Daoy (cell line): ENCODE data around the gene ZNF646. TPM values are rescaled to one million over a fixed set of nuclear protein-coding genes. Genes with fewer than 3 reads are reported as not detected.
"Not testable (repeated sequence)": the region's sequence is repeated elsewhere in the genome, so short reads cannot be mapped to it uniquely, and the experiment has no call there.

ENCODE experiments used
- DNase-seq: peaks from one replicate; pipeline ENCODE4 v3.0.0-alpha.2; 2015; ENCODE audit warnings: low read depth
- total RNA-seq: library from RNA; depleted of rRNA; stranded (reverse); fragments of >200 nt; shearing (Covaris generic); gene quantifications from 2 replicates; pipeline ENCODE4 v1.2.3, GENCODE V29; 2014

The ZNF646 gene
- total RNA-seq, 1 experiment from 2014 or later, result 6.3 TPM

DNA sequence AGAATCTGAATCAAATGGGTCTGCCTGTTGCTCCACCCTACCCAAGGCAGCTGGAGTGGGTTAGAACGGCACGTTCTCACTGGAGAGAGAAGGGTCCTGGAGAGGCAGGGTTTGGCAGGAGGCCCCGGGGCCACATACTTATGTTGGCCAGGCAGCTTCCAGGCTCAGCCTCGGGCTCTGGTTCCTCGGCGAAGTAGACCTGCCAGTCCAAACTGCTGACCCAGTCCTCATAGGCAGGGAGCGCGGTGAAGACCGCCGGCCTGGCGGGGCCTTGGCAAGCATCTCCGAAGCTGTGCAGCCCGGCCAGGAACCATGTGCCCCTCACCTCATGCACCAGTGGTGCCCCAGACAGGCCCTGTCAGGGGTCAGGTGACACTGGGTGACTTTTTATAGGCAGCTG lies 9.8 kb downstream of the ZNF646 start:
- DNase-seq, result no peak

GRCh38 chr16:31084584-31085302 lies 10.5 kb downstream of the ZNF646 start:
- DNase-seq, result no peak

- DNase-seq, result no peak
Observed at GRCh38 chr16:31085411-31085810, 11.2 kb downstream of the ZNF646 start.

GRCh38 chr16:31085873-31086628 lies 11.8 kb downstream of the ZNF646 start:
- no peak for DNase-seq

GRCh38 chr16:31086629-31086906 lies 12.3 kb downstream of the ZNF646 start:
- DNase-seq, result no peak

DNA sequence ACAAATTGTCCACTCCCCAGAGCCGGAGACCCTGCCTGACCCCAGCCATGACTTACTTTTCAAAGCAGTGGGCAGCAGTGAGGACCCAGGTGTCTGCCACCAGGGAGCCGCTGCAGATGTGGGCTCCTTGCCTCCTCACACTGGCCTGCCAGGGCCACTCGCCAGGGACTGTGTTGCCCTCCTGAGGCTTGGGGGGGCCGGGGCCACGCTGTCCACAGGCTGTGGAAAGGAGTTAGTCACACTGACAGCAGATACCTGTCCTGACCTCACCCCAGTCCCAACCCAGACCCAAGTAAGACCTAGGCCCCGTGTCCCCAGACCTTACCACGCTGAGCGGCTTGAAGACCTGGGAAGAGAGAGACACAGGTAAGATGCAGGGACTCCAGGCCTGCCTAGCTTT lies 13.3 kb downstream of the ZNF646 start:
- DNase-seq, result no peak

GRCh38 chr16:31087971-31088370 lies 13.7 kb downstream of the ZNF646 start:
- DNase-seq, result no peak

GRCh38 chr16:31088459-31089183 lies 14.4 kb downstream of the ZNF646 start, which contains the start of gene PRSS53:
PRSS53 (minus strand) TSS chr16:31088943; CDS start chr16:31088809, 134 bp downstream.
- DNase-seq, result no peak

- DNase-seq, result no peak
Observed at GRCh38 chr16:31089199-31089598, 15.0 kb downstream of the ZNF646 start.

GRCh38 chr16:31090540-31090939 lies 16.3 kb downstream of the ZNF646 start:
- peak; percentile 67 for DNase-seq

DNA sequence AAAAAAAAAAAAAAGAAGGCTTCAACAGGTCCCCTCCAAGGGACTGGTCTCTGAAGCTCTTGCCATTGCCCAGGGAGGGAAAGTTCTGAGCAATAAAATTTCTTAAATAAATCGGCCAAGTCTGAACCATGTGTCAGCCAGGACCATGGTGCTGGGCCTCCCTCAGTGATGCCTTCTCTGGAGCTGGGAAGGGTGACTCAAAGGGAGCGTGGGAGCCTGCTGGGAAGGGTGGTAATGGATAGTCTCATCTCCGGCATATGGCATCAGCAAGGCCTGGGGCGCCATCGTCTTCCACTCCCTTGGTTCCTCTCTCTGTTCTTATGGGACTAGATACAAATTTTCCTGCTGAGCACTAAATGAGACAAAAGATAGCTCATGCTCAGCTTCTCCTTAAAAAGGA lies 18.1 kb downstream of the ZNF646 start:
- DNase-seq, result peak; percentile 59

- peak; percentile 57 for DNase-seq
Observed at GRCh38 chr16:31093132-31093703, 19.0 kb downstream of the ZNF646 start.

DNA sequence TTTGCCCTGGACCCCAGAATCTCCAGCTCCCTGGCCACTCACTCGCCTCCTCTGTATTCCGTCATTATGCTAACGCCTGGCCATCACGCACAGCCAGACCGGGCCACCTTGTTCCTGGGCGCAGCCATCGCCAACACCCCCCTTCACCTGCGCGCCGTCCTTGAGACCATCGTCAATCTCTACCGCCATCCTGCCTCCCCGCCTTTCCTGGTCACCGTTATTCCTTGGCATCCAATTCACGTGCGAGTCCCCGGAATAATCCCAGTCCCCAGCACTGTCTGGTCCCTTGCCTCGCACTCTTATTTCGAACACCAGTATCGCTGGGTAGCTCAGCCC lies 19.8 kb downstream of the ZNF646 start:
- peak; percentile 24 for DNase-seq

DNA sequence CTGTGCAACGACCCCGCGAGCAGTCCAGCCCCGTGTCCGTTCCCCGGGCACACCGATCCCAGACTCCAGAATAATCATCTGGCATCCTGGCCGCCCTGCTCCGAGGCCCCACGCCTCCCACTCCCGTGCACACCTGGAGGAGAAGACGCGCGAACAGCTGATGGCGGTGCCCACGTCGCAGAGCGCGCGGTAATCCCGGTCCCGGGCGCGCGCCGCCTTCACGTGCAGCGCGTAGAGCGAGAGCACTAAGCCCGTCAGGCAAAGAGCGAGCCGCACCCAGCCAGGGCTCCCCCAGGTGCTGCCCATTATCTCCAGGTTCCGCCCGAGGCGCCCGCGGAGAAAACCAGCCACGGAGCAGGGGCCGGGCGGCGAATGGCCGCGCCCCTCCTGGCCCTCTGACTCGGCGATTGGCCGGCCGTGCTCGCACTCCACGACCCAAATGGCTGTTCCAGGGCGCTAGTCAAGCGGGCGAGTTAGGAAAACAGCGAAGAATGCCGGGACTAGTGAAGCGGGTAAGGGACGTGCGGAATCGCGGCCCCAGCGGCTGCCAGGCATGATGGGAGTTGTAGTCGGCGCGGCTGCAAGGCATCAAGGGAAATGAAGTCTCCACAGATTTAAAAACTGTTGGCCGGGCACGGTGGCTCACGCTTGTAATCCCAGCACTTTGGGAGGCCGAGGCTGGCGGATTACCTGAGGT lies 20.4 kb downstream of the ZNF646 start, which contains the start of gene VKORC1:
TSS of gene VKORC1 (minus strand) at position 374 of the 697 bp plus-strand sequence. CDS start at position 306, 68 bp downstream.
- DNase-seq, result peak; percentile 98

DNA sequence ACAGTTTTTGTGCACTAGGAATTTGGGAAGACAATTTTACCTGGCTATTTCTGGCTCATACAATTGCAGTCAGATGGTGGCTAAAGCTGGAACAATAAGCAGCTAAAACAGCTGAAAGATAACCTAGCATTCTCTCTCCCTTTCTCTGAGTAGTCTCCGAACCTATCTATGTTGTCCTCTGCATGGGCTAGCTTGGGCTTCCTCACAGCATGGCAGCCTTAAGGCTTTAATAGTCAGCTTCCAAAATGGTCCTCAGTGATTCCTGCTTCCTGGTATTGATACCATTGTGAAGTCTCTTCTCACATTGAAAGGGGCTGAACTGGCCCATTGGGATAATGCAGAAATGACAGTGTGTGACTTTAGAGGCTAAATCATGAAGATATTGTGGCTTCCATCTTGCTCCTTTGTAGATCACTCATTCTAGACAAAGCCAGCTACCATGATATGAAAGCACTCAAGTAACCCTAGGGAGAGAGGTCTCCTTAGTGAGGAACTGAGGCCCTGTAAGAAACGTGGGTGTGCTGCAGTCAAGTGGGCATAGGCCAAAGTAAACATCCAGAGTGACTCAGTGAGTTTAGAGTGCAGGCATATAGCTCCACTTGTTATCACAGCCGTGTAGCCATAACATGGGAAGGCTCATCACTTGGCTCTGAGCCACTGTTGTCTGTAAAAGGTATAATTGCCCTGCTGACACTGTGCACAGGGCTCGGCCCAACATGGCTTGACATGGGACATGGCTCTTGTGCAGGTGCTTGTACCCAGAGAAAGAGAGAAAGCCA lies 25.8 kb downstream of the ZNF646 start:
- peak; percentile 60 for DNase-seq

GRCh38 chr16:31100876-31101641 lies 26.8 kb downstream of the ZNF646 start:
- DNase-seq, result not testable (repeated sequence)

DNA sequence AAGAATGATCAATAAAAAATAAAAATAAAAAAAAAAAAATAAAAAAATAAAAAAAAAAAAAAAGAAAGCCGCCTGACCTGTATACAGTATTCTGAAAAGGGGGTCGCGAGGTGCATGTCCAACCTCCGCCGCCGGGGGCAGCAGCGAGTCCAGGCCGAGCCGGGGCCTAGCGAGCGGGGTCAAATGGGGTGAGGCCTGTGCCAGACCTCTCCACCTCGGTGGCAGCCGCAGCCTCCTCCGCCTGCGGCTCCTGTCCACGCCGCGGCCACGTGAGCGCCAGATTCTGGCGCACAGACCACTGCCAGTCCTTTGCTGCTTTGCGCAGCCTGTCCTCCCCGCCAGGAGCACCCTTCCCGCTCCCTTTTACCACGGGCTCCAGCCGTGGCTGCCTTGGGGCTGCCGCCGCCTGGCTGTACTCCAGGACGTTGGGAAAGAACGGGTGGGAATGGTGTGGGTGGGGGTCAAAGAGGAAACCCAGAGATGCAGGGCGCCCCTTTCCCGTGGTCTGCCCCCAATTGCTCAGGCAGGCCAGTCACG lies 31.5 kb downstream of the ZNF646 start:
- DNase-seq, result peak; percentile 64

DNA sequence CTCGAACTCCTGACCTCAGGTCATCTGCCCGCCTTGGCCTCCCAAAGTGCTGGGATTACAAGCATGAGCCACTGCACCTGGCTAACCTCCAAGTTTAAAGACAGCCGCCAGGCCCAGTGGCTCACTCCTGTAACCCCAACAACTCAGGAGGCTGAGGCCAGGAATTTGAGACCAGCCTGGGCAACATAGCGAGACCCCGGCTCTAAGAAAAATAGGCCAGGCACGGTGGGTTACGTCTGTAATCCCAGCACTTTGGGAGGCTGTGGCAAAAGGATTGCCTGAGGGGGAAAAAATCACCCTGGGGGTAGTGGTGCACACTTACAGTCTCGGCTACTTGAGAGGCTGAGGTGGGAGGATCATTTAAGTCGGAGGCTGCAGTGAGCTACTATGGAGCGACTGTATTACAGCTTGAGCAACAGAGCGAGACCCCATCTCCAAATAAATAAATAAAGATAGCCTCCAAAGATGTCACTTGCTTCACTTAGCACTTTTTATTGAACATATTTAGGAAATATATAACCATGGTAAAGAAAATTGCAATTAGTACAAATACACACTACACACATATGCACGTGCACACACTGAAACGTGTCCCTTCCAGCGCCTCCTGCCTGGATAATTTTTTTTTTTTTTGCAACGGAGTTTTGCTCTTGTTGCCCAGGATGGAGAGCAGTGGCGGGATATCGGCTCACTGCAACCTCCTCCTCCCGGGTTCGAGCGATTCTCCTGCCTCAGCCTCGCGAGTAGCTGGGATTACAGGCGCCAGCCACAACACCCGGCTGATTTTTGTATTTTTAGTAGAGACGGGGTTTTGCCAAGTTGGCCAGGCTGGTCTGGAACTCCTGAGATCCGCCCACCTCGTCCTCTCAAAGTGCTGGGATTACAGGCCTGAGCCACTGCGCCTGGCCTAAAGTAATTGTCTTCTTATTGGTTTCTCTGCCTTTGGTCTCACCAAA lies 32.6 kb downstream of the ZNF646 start:
- no peak for DNase-seq

GRCh38 chr16:31107465-31107867 lies 33.2 kb downstream of the ZNF646 start:
- DNase-seq, result no peak
